ENCODE data around the gene VAPA.

DNA sequence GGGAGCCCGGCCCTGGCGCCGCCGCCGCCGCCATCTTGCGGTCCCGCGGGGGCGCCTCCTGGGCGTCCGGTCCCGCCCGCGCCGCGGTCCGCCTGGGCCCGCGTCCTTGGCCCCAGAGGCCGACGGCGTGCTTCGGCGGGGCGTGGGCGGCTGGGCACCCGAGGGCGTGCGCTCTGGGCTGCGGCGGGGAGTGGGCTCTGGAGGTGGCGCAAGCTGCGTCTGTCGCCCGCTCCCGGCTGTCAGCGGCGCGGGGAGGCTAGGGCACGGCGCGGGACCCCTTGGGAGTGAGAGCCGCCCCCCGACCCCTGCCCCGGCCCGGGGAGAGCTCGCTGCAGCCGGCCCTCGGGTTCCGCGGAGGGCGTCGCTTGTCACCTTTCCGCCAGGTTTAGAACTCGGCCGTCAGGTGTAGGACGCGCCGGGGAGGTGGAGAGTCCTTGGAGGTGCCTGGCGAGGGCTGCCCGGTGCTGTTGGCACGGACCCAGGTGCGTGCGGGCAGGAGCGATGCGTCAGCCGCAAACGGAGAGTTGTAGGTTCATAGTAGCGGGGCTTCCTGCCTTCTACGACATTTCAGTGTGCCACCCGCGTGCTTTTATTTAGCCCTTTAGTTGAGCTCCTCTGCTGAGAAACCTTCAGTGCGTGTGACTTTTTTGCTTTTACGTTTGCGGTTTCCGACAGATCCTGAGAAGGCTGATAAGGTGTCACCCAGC is 921 bp downstream of the VAPA start:
- TF ChIP-seq TARDBP (IDR thresholded peaks at IDR 0.05) (no peak), CTBP1 (IDR thresholded peaks at IDR 0.05; ENCODE audit: borderline replicate concordance) (no peak), FOXM1 (IDR thresholded peaks at IDR 0.05; ENCODE audit: borderline replicate concordance) (no peak), BHLHE40 (IDR thresholded peaks at IDR 0.05; ENCODE audit: borderline replicate concordance) (no peak), SP1 (IDR thresholded peaks at IDR 0.05) (no peak)

All from HEK293T (cell line).